ENCODE results near the gene GALK2. TPM values are rescaled to one million over a fixed set of nuclear protein-coding genes. Genes with fewer than 3 reads are reported as not detected.

Gene GALK2
- total RNA-seq, 2 experiments from 2014 or later = 11.5 to 11.9 TPM

DNA sequence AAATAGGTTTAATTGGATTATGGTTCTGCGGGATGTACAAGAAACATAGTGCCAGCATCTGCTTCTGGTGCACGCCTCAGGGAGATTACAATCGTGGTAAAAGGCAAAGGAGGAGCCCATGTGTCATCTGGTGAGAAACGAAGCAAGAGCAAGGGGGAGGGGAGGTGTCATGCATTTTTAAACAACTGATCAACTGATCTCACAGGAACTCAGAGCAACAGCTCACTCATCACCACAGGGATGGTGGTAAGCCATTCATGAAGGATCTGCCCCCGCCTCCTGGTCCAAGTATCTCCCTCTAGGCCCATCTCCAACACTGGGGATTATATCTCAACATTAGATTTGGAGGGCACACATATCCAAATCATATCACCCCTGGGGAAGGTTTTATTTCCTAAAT lies 210.9 kb downstream of the GALK2 start:
- Mint-ChIP-seq H3K27ac (no peak overlapping the region), H3K27me3 (peaks cover 5% of the 10 kb centered on the region), H3K4me3 (no peak overlapping the region), H3K4me1 (ENCODE audit: low read depth) (no peaks in the 10 kb centered on the region), H3K36me3 (ENCODE audit: low read depth) (no peaks in the 10 kb centered on the region), H3K9me3 (peaks cover 2% of the 10 kb centered on the region)
- DNase-seq (no peak), ATAC-seq (ENCODE audit: poor library complexity) (no peak)
- no peaks in the 10 kb centered on the region for H3K4me1 ChIP-seq (ENCODE audit: insufficient read depth, low read length)
- POLR2A ChIA-PET = no interaction called here
- H3K27me3 ChIP-seq (ENCODE audit: control insufficient read depth in 1 of 2, insufficient read depth in 2 of 2, low read length in 2 of 2) = no peaks in the 10 kb centered on the region
- intact Hi-C loops (cut with DNase I, micrococcal nuclease) = no loop called here
- CTCF ChIA-PET = no interaction called here
- no peak overlapping the region for H3K27ac ChIP-seq (ENCODE audit: low read depth in 1 of 2, low read length in 2 of 2)
- no peak overlapping the region for H3K4me3 ChIP-seq (ENCODE audit: low read length)
- H3K36me3 ChIP-seq (ENCODE audit: insufficient read depth, low read length) = no peaks in the 10 kb centered on the region
- TF ChIP-seq, protein P1, sequence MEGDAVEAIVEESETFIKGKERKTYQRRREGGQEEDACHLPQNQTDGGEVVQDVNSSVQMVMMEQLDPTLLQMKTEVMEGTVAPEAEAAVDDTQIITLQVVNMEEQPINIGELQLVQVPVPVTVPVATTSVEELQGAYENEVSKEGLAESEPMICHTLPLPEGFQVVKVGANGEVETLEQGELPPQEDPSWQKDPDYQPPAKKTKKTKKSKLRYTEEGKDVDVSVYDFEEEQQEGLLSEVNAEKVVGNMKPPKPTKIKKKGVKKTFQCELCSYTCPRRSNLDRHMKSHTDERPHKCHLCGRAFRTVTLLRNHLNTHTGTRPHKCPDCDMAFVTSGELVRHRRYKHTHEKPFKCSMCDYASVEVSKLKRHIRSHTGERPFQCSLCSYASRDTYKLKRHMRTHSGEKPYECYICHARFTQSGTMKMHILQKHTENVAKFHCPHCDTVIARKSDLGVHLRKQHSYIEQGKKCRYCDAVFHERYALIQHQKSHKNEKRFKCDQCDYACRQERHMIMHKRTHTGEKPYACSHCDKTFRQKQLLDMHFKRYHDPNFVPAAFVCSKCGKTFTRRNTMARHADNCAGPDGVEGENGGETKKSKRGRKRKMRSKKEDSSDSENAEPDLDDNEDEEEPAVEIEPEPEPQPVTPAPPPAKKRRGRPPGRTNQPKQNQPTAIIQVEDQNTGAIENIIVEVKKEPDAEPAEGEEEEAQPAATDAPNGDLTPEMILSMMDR (IDR thresholded peaks at IDR 0.05) = no peak
- H3K9me3 ChIP-seq (ENCODE audit: control insufficient read depth in 1 of 2, insufficient read depth in 1 of 2, low read length in 2 of 2) = no peaks in the 10 kb centered on the region

Small RNA genes lying within 50 kb of the gene (microRNA-seq; reads per million reads assigned to microRNA genes)
- gene MIR4716 (ENCODE audit: borderline microRNAs expressed, borderline replicate concordance) = not detected

Other genes starting within 250 kb of the GALK2 start
- not detected for gene SHC4, start 206.3 kb upstream of the GALK2 start, total RNA-seq
- 10 to 100 TPM; 55.9 to 56.0 TPM for gene SECISBP2L, start 123.8 kb upstream of the GALK2 start, total RNA-seq
- gene COPS2, start 14.6 kb upstream of the GALK2 start, total RNA-seq = 100 to 1,000 TPM; 131 to 136 TPM

Data from CD4-positive, alpha-beta T cell (primary cell).